Measurements from ENCODE around the gene MAP1LC3B2. TPM values are rescaled to one million over a fixed set of nuclear protein-coding genes. Genes with fewer than 3 reads are reported as not detected.

The MAP1LC3B2 gene
- polyA plus RNA-seq, 1 of the 3 experiments (the other 2 are of a cell fraction) = 0.76 TPM

GRCh38 chr12:116544656-116545055 is 14.5 kb upstream of the MAP1LC3B2 start:
- no peak overlapping the region for H3K4me2 ChIP-seq
- no peak overlapping the region for H3K4me3 ChIP-seq (ENCODE audit: low read depth in 2 of 2, low read length in 1 of 2)
- CTCF ChIA-PET = no interaction called here

More at GRCh38 chr12:116544656-116545055, 14.5 kb upstream of the MAP1LC3B2 start:
- no peak for DNase-seq
- Histone ChIP-seq H3K27ac (ENCODE audit: low read depth in 2 of 2, low read length in 1 of 2) (no peak overlapping the region), H3K4me1 (ENCODE audit: control insufficient read depth in 1 of 2, insufficient read depth in 2 of 2, low read depth in 1 of 2, low read length in 1 of 2) (peaks cover 10 to 11% of the 10 kb centered on the region in 2 experiments; a peak in 3 of 4 replicates), H3K9me3 (no peaks in the 10 kb centered on the region), H3K9ac (no peak overlapping the region), H3K36me3 (replicated peaks in 1 of 2; ENCODE audit: control insufficient read depth in 1 of 2, insufficient read depth in 2 of 2, low read length in 1 of 2) (no peaks in the 10 kb centered on the region), H3K9me2 (no peaks in the 10 kb centered on the region), H4K20me1 (ENCODE audit: insufficient read depth) (no peaks in the 10 kb centered on the region), H3K27me3 (ENCODE audit: insufficient read depth) (no peaks in the 10 kb centered on the region), H3F3A (replicated peaks; ENCODE audit: insufficient read depth) (peaks cover 10% of the 10 kb centered on the region), H2AFZ (ENCODE audit: low read depth) (no peak overlapping the region), H3K79me2 (ENCODE audit: insufficient read depth) (no peaks in the 10 kb centered on the region)
- 91% methylated on average over 5 of the region's 5 CpGs for WGBS (ENCODE audit: low lambda C conversion rate)
- TF ChIP-seq POLR2AphosphoS5 (IDR thresholded peaks at IDR 0.05; ENCODE audit: low read depth, low read length) = no peak
- TF ChIP-seq, protein P1, sequence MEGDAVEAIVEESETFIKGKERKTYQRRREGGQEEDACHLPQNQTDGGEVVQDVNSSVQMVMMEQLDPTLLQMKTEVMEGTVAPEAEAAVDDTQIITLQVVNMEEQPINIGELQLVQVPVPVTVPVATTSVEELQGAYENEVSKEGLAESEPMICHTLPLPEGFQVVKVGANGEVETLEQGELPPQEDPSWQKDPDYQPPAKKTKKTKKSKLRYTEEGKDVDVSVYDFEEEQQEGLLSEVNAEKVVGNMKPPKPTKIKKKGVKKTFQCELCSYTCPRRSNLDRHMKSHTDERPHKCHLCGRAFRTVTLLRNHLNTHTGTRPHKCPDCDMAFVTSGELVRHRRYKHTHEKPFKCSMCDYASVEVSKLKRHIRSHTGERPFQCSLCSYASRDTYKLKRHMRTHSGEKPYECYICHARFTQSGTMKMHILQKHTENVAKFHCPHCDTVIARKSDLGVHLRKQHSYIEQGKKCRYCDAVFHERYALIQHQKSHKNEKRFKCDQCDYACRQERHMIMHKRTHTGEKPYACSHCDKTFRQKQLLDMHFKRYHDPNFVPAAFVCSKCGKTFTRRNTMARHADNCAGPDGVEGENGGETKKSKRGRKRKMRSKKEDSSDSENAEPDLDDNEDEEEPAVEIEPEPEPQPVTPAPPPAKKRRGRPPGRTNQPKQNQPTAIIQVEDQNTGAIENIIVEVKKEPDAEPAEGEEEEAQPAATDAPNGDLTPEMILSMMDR (IDR thresholded peaks at IDR 0.05) = no peak
- TF ChIP-seq, protein P2, sequence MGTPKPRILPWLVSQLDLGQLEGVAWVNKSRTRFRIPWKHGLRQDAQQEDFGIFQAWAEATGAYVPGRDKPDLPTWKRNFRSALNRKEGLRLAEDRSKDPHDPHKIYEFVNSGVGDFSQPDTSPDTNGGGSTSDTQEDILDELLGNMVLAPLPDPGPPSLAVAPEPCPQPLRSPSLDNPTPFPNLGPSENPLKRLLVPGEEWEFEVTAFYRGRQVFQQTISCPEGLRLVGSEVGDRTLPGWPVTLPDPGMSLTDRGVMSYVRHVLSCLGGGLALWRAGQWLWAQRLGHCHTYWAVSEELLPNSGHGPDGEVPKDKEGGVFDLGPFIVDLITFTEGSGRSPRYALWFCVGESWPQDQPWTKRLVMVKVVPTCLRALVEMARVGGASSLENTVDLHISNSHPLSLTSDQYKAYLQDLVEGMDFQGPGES (IDR thresholded peaks at IDR 0.05; ENCODE audit: low read depth, low read length) = no peak
- no peak for TF ChIP-seq EP300 (IDR thresholded peaks at IDR 0.05; ENCODE audit: borderline replicate concordance in 1 of 2, low read depth in 1 of 2, low read length in 1 of 2)
- no peak for TF ChIP-seq ELF1 (IDR thresholded peaks at IDR 0.05)
- TF ChIP-seq USF2 (IDR thresholded peaks at IDR 0.05; ENCODE audit: borderline replicate concordance, low read depth, low read length) = no peak
- TF ChIP-seq FOSL2 (IDR thresholded peaks at IDR 0.05; ENCODE audit: borderline replicate concordance, low read depth) = no peak
- TF ChIP-seq MEF2A (IDR thresholded peaks at IDR 0.05; ENCODE audit: borderline replicate concordance, low read depth) = no peak
- TF ChIP-seq NFIC (IDR thresholded peaks at IDR 0.05; ENCODE audit: borderline replicate concordance) = no peak
- no peak for TF ChIP-seq TCF12 (IDR thresholded peaks at IDR 0.05)
- TF ChIP-seq, protein P3, sequence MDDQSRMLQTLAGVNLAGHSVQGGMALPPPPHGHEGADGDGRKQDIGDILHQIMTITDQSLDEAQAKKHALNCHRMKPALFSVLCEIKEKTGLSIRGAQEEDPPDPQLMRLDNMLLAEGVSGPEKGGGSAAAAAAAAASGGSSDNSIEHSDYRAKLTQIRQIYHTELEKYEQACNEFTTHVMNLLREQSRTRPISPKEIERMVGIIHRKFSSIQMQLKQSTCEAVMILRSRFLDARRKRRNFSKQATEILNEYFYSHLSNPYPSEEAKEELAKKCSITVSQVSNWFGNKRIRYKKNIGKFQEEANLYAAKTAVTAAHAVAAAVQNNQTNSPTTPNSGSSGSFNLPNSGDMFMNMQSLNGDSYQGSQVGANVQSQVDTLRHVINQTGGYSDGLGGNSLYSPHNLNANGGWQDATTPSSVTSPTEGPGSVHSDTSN (IDR thresholded peaks at IDR 0.05) = no peak
- TF ChIP-seq, protein P4, sequence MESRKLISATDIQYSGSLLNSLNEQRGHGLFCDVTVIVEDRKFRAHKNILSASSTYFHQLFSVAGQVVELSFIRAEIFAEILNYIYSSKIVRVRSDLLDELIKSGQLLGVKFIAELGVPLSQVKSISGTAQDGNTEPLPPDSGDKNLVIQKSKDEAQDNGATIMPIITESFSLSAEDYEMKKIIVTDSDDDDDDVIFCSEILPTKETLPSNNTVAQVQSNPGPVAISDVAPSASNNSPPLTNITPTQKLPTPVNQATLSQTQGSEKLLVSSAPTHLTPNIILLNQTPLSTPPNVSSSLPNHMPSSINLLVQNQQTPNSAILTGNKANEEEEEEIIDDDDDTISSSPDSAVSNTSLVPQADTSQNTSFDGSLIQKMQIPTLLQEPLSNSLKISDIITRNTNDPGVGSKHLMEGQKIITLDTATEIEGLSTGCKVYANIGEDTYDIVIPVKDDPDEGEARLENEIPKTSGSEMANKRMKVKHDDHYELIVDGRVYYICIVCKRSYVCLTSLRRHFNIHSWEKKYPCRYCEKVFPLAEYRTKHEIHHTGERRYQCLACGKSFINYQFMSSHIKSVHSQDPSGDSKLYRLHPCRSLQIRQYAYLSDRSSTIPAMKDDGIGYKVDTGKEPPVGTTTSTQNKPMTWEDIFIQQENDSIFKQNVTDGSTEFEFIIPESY (IDR thresholded peaks at IDR 0.05; ENCODE audit: borderline replicate concordance, low read depth) = no peak
- no peak for TF ChIP-seq YY1 (IDR thresholded peaks at IDR 0.05; ENCODE audit: low read depth)
- POLR2A ChIA-PET = no interaction called here

Measured in SK-N-SH (cell line).